Stimulated activated CD8-positive, alpha-beta memory T cell treated with anti-CD3 and anti-CD28 coated beads, Interleukin-4, amount 100 ng/mL, for 1 hour (primary cell): Measurements from ENCODE around the gene ZNF878.
A peak's percentile ranks its signal among the peaks of the same experiment; 100 is the strongest.
"Not testable (repeated sequence)": the region's sequence is repeated elsewhere in the genome, so short reads cannot be mapped to it uniquely, and the experiment has no call there.

Experiments
- DNase-seq, 2 donors: peaks; one replicate each; pipeline ENCODE4 v3.0.0-alpha.2; 2020; ENCODE audit warnings: low read depth in 2 of 2, low spot score in 1 of 2

ZNF878 gene

GRCh38 chr19:12052497-12053169, at the start of gene ZNF878:
Gene ZNF878, minus strand, starts transcription at chr19:12052961. Its CDS starts 160 bp downstream, at chr19:12052801.
- no peak for DNase-seq

- no peak for DNase-seq
These were observed 45.3 kb upstream of the ZNF878 start for GRCh38 chr19:12098040-12098439.

- DNase-seq = no peak
These were observed 42.5 kb upstream of the ZNF878 start for GRCh38 chr19:12095111-12095790.

GRCh38 chr19:12093777-12094176, 41.0 kb upstream of the ZNF878 start:
- DNase-seq = no peak

GRCh38 chr19:12092956-12093355, 40.2 kb upstream of the ZNF878 start:
- no peak for DNase-seq

GRCh38 chr19:12092065-12092867, 39.5 kb upstream of the ZNF878 start:
- peak in 1 of 2 donors; percentile 10 for DNase-seq

GRCh38 chr19:12090807-12091206, 38.0 kb upstream of the ZNF878 start:
- DNase-seq = peak; percentile 13 to 28

- no peak for DNase-seq
These were observed 32.5 kb upstream of the ZNF878 start for GRCh38 chr19:12085074-12085818.

- not testable (repeated sequence) for DNase-seq
These were observed 30.6 kb upstream of the ZNF878 start for GRCh38 chr19:12083336-12083735.

GRCh38 chr19:12077375-12077774, 24.6 kb upstream of the ZNF878 start:
- DNase-seq = no peak

GRCh38 chr19:12076331-12076730, 23.6 kb upstream of the ZNF878 start:
- DNase-seq = not testable (repeated sequence)

- no peak for DNase-seq
These were observed 22.9 kb upstream of the ZNF878 start for GRCh38 chr19:12075538-12076139.

GRCh38 chr19:12064590-12065538, 12.1 kb upstream of the ZNF878 start, which contains the start of gene ZNF844:
Gene ZNF844, plus strand, starts transcription at chr19:12064731. Its CDS starts 143 bp downstream, at chr19:12064874.
- DNase-seq = peak; percentile 33 to 61

GRCh38 chr19:12055784-12056183, 3.0 kb upstream of the ZNF878 start:
- DNase-seq = no peak

- no peak for DNase-seq
These were observed 667 bp downstream of the ZNF878 start for GRCh38 chr19:12052091-12052496.

GRCh38 chr19:12047868-12048267, 4.9 kb downstream of the ZNF878 start:
- DNase-seq = no peak

- DNase-seq = no peak
These were observed 8.9 kb downstream of the ZNF878 start for GRCh38 chr19:12043752-12044422.

GRCh38 chr19:12042893-12043292, 9.9 kb downstream of the ZNF878 start:
- no peak for DNase-seq
